A673 (cell line): ENCODE results near the gene FCGR3A. TPM values are rescaled to one million over a fixed set of nuclear protein-coding genes. Genes with fewer than 3 reads are reported as not detected.
A peak's percentile ranks its signal among the peaks of the same experiment; 100 is the strongest.
"Not testable (repeated sequence)": the region's sequence is repeated elsewhere in the genome, so short reads cannot be mapped to it uniquely, and the experiment has no call there.

Source experiments
- BruUV-seq: library from RNA; stranded (reverse); fragments of 400-500 nt; replicated peaks from 2 replicates; lab custom pipeline; 2021; lab: Mats Ljungman, UMichigan
- CTCF ChIA-PET: fragments of 300-600 bp; sonication (Branson Sonifier 250); formaldehyde crosslinking; loops from one replicate; lab custom pipeline; 2022; ENCODE audit warnings: antibody characterized with exemption; lab: Charles Lee
- POLR2A ChIA-PET: fragments of 300-600 bp; sonication (Branson Sonifier 250); formaldehyde crosslinking; loops from one replicate; lab custom pipeline; 2022; ENCODE audit warnings: antibody characterized with exemption; ENCODE audit not compliant: low non-redundant PET; lab: Charles Lee
- DNase-seq: peaks from one replicate; pipeline ENCODE4 v3.0.0-alpha.2; 2015; ENCODE audit warnings: low spot score
- H3K27ac ChIP-seq: fragments of 200-600 bp; sonication (generic); 2 replicates; pipeline ENCODE4 v1.5.1; 2016; ENCODE audit warnings: mixed run types, low read depth, mild to moderate bottlenecking, mixed read lengths, antibody characterized with exemption, low read length; ENCODE audit not compliant: poor library complexity, severe bottlenecking
- H3K27me3 ChIP-seq: fragments of 200-600 bp; sonication (generic); replicated peaks from 2 replicates; pipeline ENCODE4 v1.6.1; 2017; ENCODE audit warnings: mixed run types, low read depth, mild to moderate bottlenecking, mixed read lengths, antibody characterized with exemption, low read length; ENCODE audit not compliant: insufficient read depth, poor library complexity
- H3K36me3 ChIP-seq: fragments of 200-600 bp; sonication (generic); 2 replicates; pipeline ENCODE4 v1.6.1; 2016; ENCODE audit warnings: mixed run types, mild to moderate bottlenecking, mixed read lengths, antibody characterized with exemption, low read length; ENCODE audit not compliant: insufficient read depth, poor library complexity, severe bottlenecking
- H3K4me1 ChIP-seq: fragments of 200-600 bp; sonication (generic); 2 replicates; pipeline ENCODE4 v1.6.1; 2017; ENCODE audit warnings: mixed run types, mild to moderate bottlenecking, mixed read lengths, antibody characterized with exemption, low read length; ENCODE audit not compliant: insufficient read depth, poor library complexity, severe bottlenecking
- H3K4me3 ChIP-seq: fragments of 200-600 bp; sonication (generic); 2 replicates; pipeline ENCODE4 v1.5.1; 2016; ENCODE audit warnings: low read depth, mixed run types, mild to moderate bottlenecking, mixed read lengths, low read length; ENCODE audit not compliant: poor library complexity, severe bottlenecking
- H3K9me3 ChIP-seq: fragments of 200-600 bp; sonication (generic); 2 replicates; pipeline ENCODE4 v1.6.1; 2016; ENCODE audit warnings: mixed run types, low read depth, mild to moderate bottlenecking, mixed read lengths, antibody characterized with exemption, low read length; ENCODE audit not compliant: poor library complexity, severe bottlenecking
- intact Hi-C: fragments of 100-400 bp; cut with micrococcal nuclease; formaldehyde crosslinking; loops from one replicate; pipeline ENCODE4 v1.10.0; 2022; ENCODE audit not compliant: unreplicated experiment
- total RNA-seq: library from RNA; stranded (reverse); gene quantifications from 2 replicates; pipeline ENCODE4 v1.2.3, GENCODE V29; 2021

Gene FCGR3A
- total RNA-seq, 1 experiment from 2014 or later, result not detected

DNA sequence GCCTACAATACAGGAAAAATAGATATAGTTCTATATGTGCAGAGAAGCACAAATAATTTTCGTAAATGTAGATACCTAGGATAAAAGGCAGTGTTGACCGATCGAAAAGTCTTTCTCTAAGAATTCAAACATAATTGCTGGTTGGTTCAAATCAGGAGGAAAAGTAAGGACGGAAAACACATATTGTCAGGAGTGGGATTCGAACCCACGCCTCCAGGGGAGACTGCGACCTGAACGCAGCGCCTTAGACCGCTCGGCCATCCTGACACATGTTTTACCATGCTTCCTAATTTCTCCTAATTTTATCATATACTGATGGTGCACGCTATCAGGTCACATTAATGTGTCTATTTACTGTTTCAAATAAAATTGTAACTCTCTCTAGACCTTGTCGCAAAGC lies 19.5 kb downstream of the FCGR3A start:
- CTCF ChIA-PET, result interaction anchor here (0.7 kb wide), 1 partner anchor 9 kb away, joined by 8 read pairs; no protein-coding TSS in a partner anchor
- POLR2A ChIA-PET, result interaction anchor here (0.6 kb wide), 1 partner anchor 10 kb away, joined by 3 read pairs; no protein-coding TSS in a partner anchor
- not testable (repeated sequence) for BruUV-seq, H3K36me3 ChIP-seq, H3K27me3 ChIP-seq, H3K27ac ChIP-seq, H3K4me1 ChIP-seq, H3K9me3 ChIP-seq
- intact Hi-C loops, result loop anchor here (10.0 kb wide), 1 partner anchor 85 kb away; no protein-coding TSS in a partner anchor
- H3K4me3 ChIP-seq, result peak overlapping the region; percentile 59
- DNase-seq, result peak; percentile 80

DNA sequence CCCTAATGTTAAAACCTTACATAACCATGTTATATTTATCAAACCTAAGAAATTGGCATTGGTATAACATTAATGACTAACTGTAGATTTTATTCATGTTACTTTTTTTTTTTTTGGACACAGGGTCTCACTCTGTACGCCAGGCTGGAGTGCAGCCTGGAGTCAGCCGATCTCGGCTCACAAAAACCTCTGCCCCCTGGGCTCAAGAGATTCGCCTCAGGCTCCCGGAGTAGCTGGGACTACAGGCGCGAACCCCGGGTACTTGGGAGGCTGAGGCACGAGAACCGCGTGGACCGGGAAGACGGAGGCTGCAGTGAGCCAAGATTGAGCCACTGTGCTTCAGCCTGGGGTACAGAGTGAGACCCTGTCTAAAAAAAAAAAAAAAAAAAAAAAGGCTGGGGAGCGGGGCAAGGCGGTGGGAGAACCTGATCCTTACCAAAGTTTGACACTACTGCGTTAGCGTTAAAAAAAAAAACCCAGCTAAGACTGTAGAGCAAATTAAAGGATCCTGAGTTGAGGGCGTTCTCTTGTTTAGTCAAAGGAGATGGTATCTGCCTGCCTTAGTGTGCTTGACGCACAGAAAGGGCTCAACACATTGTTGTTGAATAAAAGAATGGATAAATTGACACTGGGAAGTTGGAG lies 20.0 kb downstream of the FCGR3A start:
- H3K9me3 ChIP-seq, H3K27me3 ChIP-seq, H3K27ac ChIP-seq, POLR2A ChIA-PET, H3K4me1 ChIP-seq, BruUV-seq, H3K36me3 ChIP-seq, DNase-seq: not testable (repeated sequence)
- CTCF ChIA-PET, result interaction anchor here (0.7 kb wide), 1 partner anchor 10 kb away, joined by 8 read pairs; no protein-coding TSS in a partner anchor
- intact Hi-C loops, result loop anchor here (10.0 kb wide), 1 partner anchor 85 kb away; no protein-coding TSS in a partner anchor
- H3K4me3 ChIP-seq, result peak overlapping the region; percentile 59

- H3K36me3 ChIP-seq, POLR2A ChIA-PET, DNase-seq, intact Hi-C loops, H3K9me3 ChIP-seq, H3K27me3 ChIP-seq, H3K4me3 ChIP-seq, CTCF ChIA-PET, H3K4me1 ChIP-seq, H3K27ac ChIP-seq, BruUV-seq: not testable (repeated sequence)
These were observed 21.1 kb downstream of the FCGR3A start for GRCh38 chr1:161528550-161528949.

DNA sequence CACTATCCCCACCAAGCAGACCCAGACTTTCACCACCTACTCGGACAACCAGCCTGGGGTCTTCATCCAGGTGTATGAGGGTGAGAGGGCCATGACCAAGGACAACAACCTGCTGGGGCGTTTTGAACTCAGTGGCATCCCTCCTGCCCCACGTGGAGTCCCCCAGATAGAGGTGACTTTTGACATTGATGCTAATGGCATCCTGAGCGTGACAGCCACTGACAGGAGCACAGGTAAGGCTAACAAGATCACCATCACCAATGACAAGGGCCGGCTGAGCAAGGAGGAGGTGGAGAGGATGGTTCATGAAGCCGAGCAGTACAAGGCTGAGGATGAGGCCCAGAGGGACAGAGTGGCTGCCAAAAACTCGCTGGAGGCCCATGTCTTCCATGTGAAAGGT lies 23.7 kb downstream of the FCGR3A start:
- DNase-seq, H3K27me3 ChIP-seq, H3K36me3 ChIP-seq, H3K4me1 ChIP-seq, CTCF ChIA-PET, intact Hi-C loops, H3K27ac ChIP-seq, H3K4me3 ChIP-seq, BruUV-seq, H3K9me3 ChIP-seq, POLR2A ChIA-PET: not testable (repeated sequence)

DNA sequence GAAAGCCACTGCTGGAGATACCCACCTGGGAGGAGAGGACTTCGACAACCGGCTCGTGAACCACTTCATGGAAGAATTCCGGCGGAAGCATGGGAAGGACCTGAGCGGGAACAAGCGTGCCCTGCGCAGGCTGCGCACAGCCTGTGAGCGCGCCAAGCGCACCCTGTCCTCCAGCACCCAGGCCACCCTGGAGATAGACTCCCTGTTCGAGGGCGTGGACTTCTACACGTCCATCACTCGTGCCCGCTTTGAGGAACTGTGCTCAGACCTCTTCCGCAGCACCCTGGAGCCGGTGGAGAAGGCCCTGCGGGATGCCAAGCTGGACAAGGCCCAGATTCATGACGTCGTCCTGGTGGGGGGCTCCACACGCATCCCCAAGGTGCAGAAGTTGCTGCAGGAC lies 24.3 kb downstream of the FCGR3A start:
- DNase-seq, H3K4me1 ChIP-seq, BruUV-seq, POLR2A ChIA-PET, intact Hi-C loops, H3K9me3 ChIP-seq, CTCF ChIA-PET, H3K27ac ChIP-seq, H3K27me3 ChIP-seq, H3K36me3 ChIP-seq: not testable (repeated sequence)
- peak overlapping the region; percentile 68 for H3K4me3 ChIP-seq

DNA sequence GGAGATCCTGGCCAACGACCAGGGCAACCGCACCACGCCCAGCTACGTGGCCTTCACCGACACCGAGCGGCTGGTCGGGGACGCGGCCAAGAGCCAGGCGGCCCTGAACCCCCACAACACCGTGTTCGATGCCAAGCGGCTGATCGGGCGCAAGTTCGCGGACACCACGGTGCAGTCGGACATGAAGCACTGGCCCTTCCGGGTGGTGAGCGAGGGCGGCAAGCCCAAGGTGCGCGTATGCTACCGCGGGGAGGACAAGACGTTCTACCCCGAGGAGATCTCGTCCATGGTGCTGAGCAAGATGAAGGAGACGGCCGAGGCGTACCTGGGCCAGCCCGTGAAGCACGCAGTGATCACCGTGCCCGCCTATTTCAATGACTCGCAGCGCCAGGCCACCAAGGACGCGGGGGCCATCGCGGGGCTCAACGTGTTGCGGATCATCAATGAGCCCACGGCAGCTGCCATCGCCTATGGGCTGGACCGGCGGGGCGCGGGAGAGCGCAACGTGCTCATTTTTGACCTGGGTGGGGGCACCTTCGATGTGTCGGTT lies 24.8 kb downstream of the FCGR3A start:
- CTCF ChIA-PET, result not testable (repeated sequence)

DNA sequence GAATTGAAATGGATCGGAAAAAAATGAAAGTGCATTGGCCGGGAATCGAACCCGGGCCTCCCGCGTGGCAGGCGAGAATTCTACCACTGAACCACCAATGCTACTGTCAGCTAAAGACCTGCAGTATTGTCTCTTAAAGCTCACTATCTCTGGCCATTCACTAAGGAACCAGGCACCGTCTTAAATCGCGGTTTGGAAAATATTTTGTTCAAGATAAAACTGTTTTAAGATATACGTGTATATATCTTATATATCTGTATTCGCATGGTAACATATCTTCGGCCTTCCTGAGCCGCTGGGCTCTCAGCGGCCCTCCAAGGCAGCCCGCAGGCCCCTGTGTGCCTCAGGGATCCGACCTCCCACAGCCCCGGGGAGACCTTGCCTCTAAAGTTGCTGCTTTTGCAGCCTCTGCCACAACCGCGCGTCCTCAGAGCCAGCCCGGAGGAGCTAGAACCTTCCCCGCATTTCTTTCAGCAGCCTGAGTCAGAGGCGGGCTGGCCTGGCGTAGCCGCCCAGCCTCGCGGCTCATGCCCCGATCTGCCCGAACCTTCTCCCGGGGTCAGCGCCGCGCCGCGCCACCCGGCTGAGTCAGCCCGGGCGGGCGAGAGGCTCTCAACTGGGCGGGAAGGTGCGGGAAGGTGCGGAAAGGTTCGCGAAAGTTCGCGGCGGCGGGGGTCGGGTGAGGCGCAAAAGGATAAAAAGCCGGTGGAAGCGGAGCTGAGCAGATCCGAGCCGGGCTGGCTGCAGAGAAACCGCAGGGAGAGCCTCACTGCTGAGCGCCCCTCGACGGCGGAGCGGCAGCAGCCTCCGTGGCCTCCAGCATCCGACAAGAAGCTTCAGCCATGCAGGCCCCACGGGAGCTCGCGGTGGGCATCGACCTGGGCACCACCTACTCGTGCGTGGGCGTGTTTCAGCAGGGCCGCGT lies 25.5 kb downstream of the FCGR3A start, which contains the start of gene HSPA6:
Gene HSPA6 (plus strand): TSS at position 724 of the 925 bp plus-strand sequence. CDS start 119 bp downstream, at position 843.
- H3K4me1 ChIP-seq, H3K27me3 ChIP-seq, POLR2A ChIA-PET, CTCF ChIA-PET, BruUV-seq, H3K9me3 ChIP-seq, intact Hi-C loops, H3K36me3 ChIP-seq: not testable (repeated sequence)
- Histone ChIP-seq H3K27ac (peak within 1 kb of the TSS; percentile 73), H3K4me3 (peak within 1 kb of the TSS; percentile 68)
- DNase-seq, result peak; percentile 81

More for the DNA sequence above, 24.8 kb downstream of the FCGR3A start:
- POLR2A ChIA-PET, H3K36me3 ChIP-seq, BruUV-seq, H3K4me1 ChIP-seq, H3K27me3 ChIP-seq, H3K9me3 ChIP-seq, intact Hi-C loops, H3K27ac ChIP-seq, DNase-seq: not testable (repeated sequence)
- peak overlapping the region; percentile 68 for H3K4me3 ChIP-seq
